HepG2 (cell line): ENCODE measurements around the gene CACNA1D. TPM values are rescaled to one million over a fixed set of nuclear protein-coding genes. Genes with fewer than 3 reads are reported as not detected.

Experiments
- AKNA ChIP-seq: sonication (generic); formaldehyde crosslinking; IDR thresholded peaks from 2 replicates; pipeline ENCODE4 v1.4.0; 2020; ENCODE audit warnings: missing genetic modification reagents, borderline replicate concordance
- HMG20B ChIP-seq: conservative IDR thresholded peaks from 2 replicates; pipeline ENCODE4 v1.6.1; 2016; ENCODE audit warnings: missing genetic modification reagents, missing compliant biosample characterization
- HOXD1 ChIP-seq: sonication (generic); formaldehyde crosslinking; IDR thresholded peaks from 2 replicates; pipeline ENCODE4 v1.5.0; 2020; ENCODE audit warnings: missing genetic modification reagents
- JARID2 ChIP-seq: sonication (generic); formaldehyde crosslinking; IDR thresholded peaks from 2 replicates; pipeline ENCODE4 v1.8.1; 2023; ENCODE audit warnings: missing genetic modification reagents, inconsistent platforms; ENCODE audit not compliant: insufficient replicate concordance
- KDM1A ChIP-seq: IDR thresholded peaks from 2 replicates; pipeline ENCODE4 v1.6.1; 2016; ENCODE audit warnings: missing compliant biosample characterization
- MAFF ChIP-seq: IDR thresholded peaks from 2 replicates; pipeline ENCODE4 v1.6.1; 2011; ENCODE audit warnings: low read depth, low read length, improper control_type of control experiment
- MTA1 ChIP-seq: sonication (generic); formaldehyde crosslinking; IDR thresholded peaks from 2 replicates; pipeline ENCODE4 v1.4.0; 2020; ENCODE audit warnings: missing genetic modification reagents, mild to moderate bottlenecking, borderline replicate concordance
- NFE2L1 ChIP-seq: sonication (generic); formaldehyde crosslinking; IDR thresholded peaks from 2 replicates; pipeline ENCODE4 v1.4.0; 2020; ENCODE audit warnings: missing genetic modification reagents, mild to moderate bottlenecking, borderline replicate concordance
- NRL ChIP-seq: sonication (generic); formaldehyde crosslinking; IDR thresholded peaks from 2 replicates; pipeline ENCODE4 v1.5.0; 2020; ENCODE audit warnings: missing genetic modification reagents, mild to moderate bottlenecking, moderate library complexity, borderline replicate concordance
- TFE3 ChIP-seq: IDR thresholded peaks from 2 replicates; pipeline ENCODE4 v1.6.1; 2016
- ZBTB34 ChIP-seq: sonication (generic); formaldehyde crosslinking; IDR thresholded peaks from 2 replicates; pipeline ENCODE4 v1.8.0; 2022; ENCODE audit warnings: mild to moderate bottlenecking, missing genetic modification reagents
- ZBTB39 ChIP-seq: sonication (generic); formaldehyde crosslinking; IDR thresholded peaks from 2 replicates; pipeline ENCODE4 v1.5.0; 2020; ENCODE audit warnings: missing genetic modification reagents
- ZBTB7A ChIP-seq: sonication (generic); formaldehyde crosslinking; IDR thresholded peaks from 2 replicates; pipeline ENCODE4 v1.8.0; 2022; ENCODE audit warnings: mild to moderate bottlenecking, missing genetic modification reagents
- ZNF501 ChIP-seq: sonication (generic); formaldehyde crosslinking; IDR thresholded peaks from 2 replicates; pipeline ENCODE4 v1.5.1; 2020; ENCODE audit warnings: mild to moderate bottlenecking, moderate library complexity, missing genetic modification reagents
- ZNF564 ChIP-seq: sonication (generic); formaldehyde crosslinking; IDR thresholded peaks from 2 replicates; pipeline ENCODE4 v1.8.1; 2023; ENCODE audit warnings: mild to moderate bottlenecking, missing genetic modification reagents
- ZNF570 ChIP-seq: sonication (generic); formaldehyde crosslinking; IDR thresholded peaks from 2 replicates; pipeline ENCODE4 v1.4.0; 2020; ENCODE audit warnings: mild to moderate bottlenecking, missing genetic modification reagents, borderline replicate concordance
- ZNF607 ChIP-seq: sonication (generic); formaldehyde crosslinking; IDR thresholded peaks from 2 replicates; pipeline ENCODE4 v1.5.1; 2020; ENCODE audit warnings: missing genetic modification reagents, mild to moderate bottlenecking, borderline replicate concordance
- ZNF720 ChIP-seq: sonication (generic); formaldehyde crosslinking; IDR thresholded peaks from 2 replicates; pipeline ENCODE4 v1.4.0; 2020; ENCODE audit warnings: missing genetic modification reagents
- ZSCAN21 ChIP-seq: sonication (generic); formaldehyde crosslinking; IDR thresholded peaks from 2 replicates; pipeline ENCODE4 v1.8.0; 2022; ENCODE audit warnings: mild to moderate bottlenecking, missing genetic modification reagents, moderate library complexity, borderline replicate concordance
- polyA plus RNA-seq, 8 experiments: library from polyadenylated mRNA; depleted of rRNA in 3 of 8; stranded (reverse) in 7 of 8; unstranded in 1 of 8; fragments of >200 nt; fragmentation: Illumina TruSeq in 4 of 8; extraction: Trizol in 4 of 8; gene quantifications; 2 replicates each; pipeline versions ENCODE4 v1.2.1 to v1.2.3, GENCODE V29; 2011 to 2016; ENCODE audit warnings: low read depth in 4 of 8, missing spikeins in 1 of 8, mixed read lengths in 1 of 8; ENCODE audit not compliant: insufficient read depth in 1 of 8
- total RNA-seq, 5 experiments: library from RNA; depleted of rRNA; stranded (reverse); fragments of >200 nt; fragmentation: Illumina TruSeq; extraction: Trizol; gene quantifications; 2 replicates each; pipeline ENCODE4 v1.2.3, GENCODE V29; 2016; ENCODE audit warnings: low read depth in 1 of 5

Gene CACNA1D
- total and polyA plus RNA-seq, 2 of the 13 experiments (the other 11 are each of a cell fraction or from before 2014, with no cell fraction given) = 0.26 to 0.38 TPM

- TF ChIP-seq ZBTB39 (CRISPR knock-in tag) = no peak
- TF ChIP-seq ZNF607 = no peak
- TF ChIP-seq ZBTB7A (CRISPR knock-in tag) = peak; percentile 73; the same call in 1 of the 2 replicates
- TF ChIP-seq ZNF720 (CRISPR knock-in tag) = no peak
- TF ChIP-seq JARID2 = no peak
- TF ChIP-seq AKNA (CRISPR knock-in tag) = no peak
- TF ChIP-seq ZNF570 = no peak
- no peak for TF ChIP-seq TFE3 (CRISPR knock-in tag)
- TF ChIP-seq KDM1A (CRISPR knock-in tag) = no peak
- no peak for TF ChIP-seq HOXD1 (CRISPR knock-in tag)
- no peak for TF ChIP-seq MAFF
- TF ChIP-seq ZNF501 = peak; percentile 18; the same call in 1 of the 2 replicates
- TF ChIP-seq MTA1 (CRISPR knock-in tag) = peak; percentile 82; the same call in 1 of the 2 replicates
- no peak for TF ChIP-seq NRL (CRISPR knock-in tag)
- TF ChIP-seq HMG20B (CRISPR knock-in tag) = no peak
- TF ChIP-seq ZNF564 = no peak
- no peak; the same call in 1 of the 2 replicates for TF ChIP-seq ZSCAN21 (CRISPR knock-in tag)
- no peak for TF ChIP-seq NFE2L1 (CRISPR knock-in tag)
- no peak for TF ChIP-seq ZBTB34 (CRISPR knock-in tag)
Measured at GRCh38 chr3:53818221-53819162, 324.1 kb downstream of the CACNA1D start (continued).
